Measurements from ENCODE around the gene TRAPPC12. TPM values are rescaled to one million over a fixed set of nuclear protein-coding genes. Genes with fewer than 3 reads are reported as not detected.

The TRAPPC12 gene
- total and polyA plus RNA-seq, 4 donors: 47.6 to 163 (median 104) TPM

- no peak for ATAC-seq (ENCODE audit: low FRiP score)
- 85 to 90% methylated on average over 10 of the region's 10 CpGs for WGBS, 2 donors
- no peak for DNase-seq
- H3K27me3 ChIP-seq (ENCODE audit: control insufficient read depth in 1 of 2, insufficient read depth in 2 of 2, low read length in 1 of 2): no peaks in the 10 kb centered on the region
- H3K27ac ChIP-seq (ENCODE audit: low read depth in 1 of 2, low read length in 2 of 2): peak overlapping the region in 1 of 2 donors; percentile 95
- no peak overlapping the region for H3K4me3 ChIP-seq (ENCODE audit: low read length in 2 of 2)
- no peaks in the 10 kb centered on the region for H3K9me3 ChIP-seq (ENCODE audit: control insufficient read depth, low read length)
- H3K4me1 ChIP-seq (ENCODE audit: control insufficient read depth in 1 of 2, insufficient read depth in 2 of 2, low read length in 2 of 2): peaks cover 5 to 10% of the 10 kb centered on the region in 2 donors
- intact Hi-C loops (cut with DNase I): no loop called here
- H3K36me3 ChIP-seq (ENCODE audit: control insufficient read depth in 1 of 2, insufficient read depth in 2 of 2, low read length in 1 of 2): peaks cover 0 to 2% of the 10 kb centered on the region in 2 donors
These were observed 92.8 kb downstream of the TRAPPC12 start for GRCh38 chr2:3472296-3472695.

GRCh38 chr2:3472966-3473365 is 93.5 kb downstream of the TRAPPC12 start:
- no peaks in the 10 kb centered on the region for H3K9me3 ChIP-seq (ENCODE audit: control insufficient read depth, low read length)
- H3K27ac ChIP-seq (ENCODE audit: low read depth in 1 of 2, low read length in 2 of 2): peak overlapping the region in 1 of 2 donors; percentile 54
- DNase-seq: no peak
- 73 to 79% methylated on average over 10 of the region's 10 CpGs for WGBS, 2 donors
- H3K36me3 ChIP-seq (ENCODE audit: control insufficient read depth in 1 of 2, insufficient read depth in 2 of 2, low read length in 1 of 2): peaks cover 0 to 2% of the 10 kb centered on the region in 2 donors
- ATAC-seq (ENCODE audit: low FRiP score): no peak
- H3K4me3 ChIP-seq (ENCODE audit: low read length in 2 of 2): no peak overlapping the region
- intact Hi-C loops (cut with DNase I): no loop called here
- H3K4me1 ChIP-seq (ENCODE audit: control insufficient read depth in 1 of 2, insufficient read depth in 2 of 2, low read length in 2 of 2): peaks cover 5 to 10% of the 10 kb centered on the region in 2 donors
- no peaks in the 10 kb centered on the region for H3K27me3 ChIP-seq (ENCODE audit: control insufficient read depth in 1 of 2, insufficient read depth in 2 of 2, low read length in 1 of 2)

DNA sequence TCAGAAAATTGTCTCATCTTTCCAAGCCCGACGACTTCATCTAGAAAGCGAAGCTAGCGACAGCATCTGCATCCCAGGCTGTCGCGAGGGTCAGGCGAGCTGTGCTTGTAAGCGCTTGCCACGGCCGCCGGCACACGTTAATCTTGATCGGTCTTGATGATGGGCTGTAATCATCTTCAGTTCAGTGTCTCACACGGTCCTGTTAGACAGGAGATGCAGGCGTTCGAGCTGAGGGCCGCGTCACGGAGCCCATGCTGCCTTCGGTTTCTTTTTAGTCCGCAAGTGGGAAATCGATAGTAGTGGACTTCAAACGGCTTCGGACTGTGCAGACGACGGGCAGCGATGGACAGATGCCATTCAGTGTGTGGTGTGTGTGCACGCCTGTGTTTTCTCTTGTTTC is 96.3 kb downstream of the TRAPPC12 start:
- Histone ChIP-seq H3K9me3 (ENCODE audit: control insufficient read depth, low read length) (no peaks in the 10 kb centered on the region), H3K27me3 (ENCODE audit: control insufficient read depth in 1 of 2, insufficient read depth in 2 of 2, low read length in 1 of 2) (no peaks in the 10 kb centered on the region), H3K4me1 (ENCODE audit: control insufficient read depth in 1 of 2, insufficient read depth in 2 of 2, low read length in 2 of 2) (peaks cover 2 to 7% of the 10 kb centered on the region in 2 donors), H3K4me3 (ENCODE audit: low read length in 2 of 2) (no peak overlapping the region), H3K27ac (ENCODE audit: low read depth in 1 of 2, low read length in 2 of 2) (no peak overlapping the region), H3K36me3 (ENCODE audit: control insufficient read depth in 1 of 2, insufficient read depth in 2 of 2, low read length in 1 of 2) (peaks cover 0 to 5% of the 10 kb centered on the region in 2 donors)
- intact Hi-C loops (cut with DNase I): no loop called here
- WGBS, 2 donors: 88 to 90% methylated on average over 28 of the region's 28 CpGs
- DNase-seq (peak in 1 of 2 donors; percentile 69), ATAC-seq (ENCODE audit: low FRiP score) (no peak)

- H3K27ac ChIP-seq (ENCODE audit: low read depth in 1 of 2, low read length in 2 of 2): peak overlapping the region in 1 of 2 donors; percentile 10
- intact Hi-C loops (cut with DNase I): no loop called here
- ATAC-seq (ENCODE audit: low FRiP score) (no peak), DNase-seq (peak in 1 of 2 donors; percentile 64)
- peaks cover 0 to 5% of the 10 kb centered on the region in 2 donors for H3K36me3 ChIP-seq (ENCODE audit: control insufficient read depth in 1 of 2, insufficient read depth in 2 of 2, low read length in 1 of 2)
- no peaks in the 10 kb centered on the region for H3K9me3 ChIP-seq (ENCODE audit: control insufficient read depth, low read length)
- no peak overlapping the region for H3K4me3 ChIP-seq (ENCODE audit: low read length in 2 of 2)
- WGBS, 2 donors: 73 to 77% methylated on average over 14 of the region's 14 CpGs
- peaks cover 0 to 3% of the 10 kb centered on the region in 2 donors for H3K4me1 ChIP-seq (ENCODE audit: control insufficient read depth in 1 of 2, insufficient read depth in 2 of 2, low read length in 2 of 2)
- no peaks in the 10 kb centered on the region for H3K27me3 ChIP-seq (ENCODE audit: control insufficient read depth in 1 of 2, insufficient read depth in 2 of 2, low read length in 1 of 2)
These were observed 97.0 kb downstream of the TRAPPC12 start for GRCh38 chr2:3476321-3476984.

DNA sequence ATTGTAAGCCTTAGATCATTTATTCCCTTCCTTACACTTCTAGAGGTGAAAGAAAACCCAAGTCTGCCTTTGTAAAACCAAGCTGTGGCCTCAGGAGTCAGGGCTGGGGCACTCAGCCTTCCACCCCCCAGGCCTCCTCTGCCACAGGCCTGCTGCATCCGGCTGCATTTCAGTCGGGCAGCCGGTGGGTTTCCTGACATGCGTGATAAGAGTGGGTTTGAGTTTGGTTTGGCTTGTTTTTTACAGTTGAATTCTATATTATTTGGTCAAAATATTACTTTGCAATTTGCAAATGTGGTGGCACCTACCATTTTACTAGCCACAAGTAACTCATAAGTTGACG is 97.5 kb downstream of the TRAPPC12 start:
- peaks cover 0 to 5% of the 10 kb centered on the region in 2 donors for H3K36me3 ChIP-seq (ENCODE audit: control insufficient read depth in 1 of 2, insufficient read depth in 2 of 2, low read length in 1 of 2)
- H3K27ac ChIP-seq (ENCODE audit: low read depth in 1 of 2, low read length in 2 of 2): no peak overlapping the region
- no peak overlapping the region for H3K4me3 ChIP-seq (ENCODE audit: low read length in 2 of 2)
- no peaks in the 10 kb centered on the region for H3K4me1 ChIP-seq (ENCODE audit: control insufficient read depth in 1 of 2, insufficient read depth in 2 of 2, low read length in 2 of 2)
- intact Hi-C loops (cut with DNase I): no loop called here
- 71 to 73% methylated on average over 5 of the region's 5 CpGs for WGBS, 2 donors
- H3K9me3 ChIP-seq (ENCODE audit: control insufficient read depth, low read length): no peaks in the 10 kb centered on the region
- peak in 1 of 2 donors; percentile 30 for DNase-seq
- no peak for ATAC-seq (ENCODE audit: low FRiP score)
- no peaks in the 10 kb centered on the region for H3K27me3 ChIP-seq (ENCODE audit: control insufficient read depth in 1 of 2, insufficient read depth in 2 of 2, low read length in 1 of 2)

DNA sequence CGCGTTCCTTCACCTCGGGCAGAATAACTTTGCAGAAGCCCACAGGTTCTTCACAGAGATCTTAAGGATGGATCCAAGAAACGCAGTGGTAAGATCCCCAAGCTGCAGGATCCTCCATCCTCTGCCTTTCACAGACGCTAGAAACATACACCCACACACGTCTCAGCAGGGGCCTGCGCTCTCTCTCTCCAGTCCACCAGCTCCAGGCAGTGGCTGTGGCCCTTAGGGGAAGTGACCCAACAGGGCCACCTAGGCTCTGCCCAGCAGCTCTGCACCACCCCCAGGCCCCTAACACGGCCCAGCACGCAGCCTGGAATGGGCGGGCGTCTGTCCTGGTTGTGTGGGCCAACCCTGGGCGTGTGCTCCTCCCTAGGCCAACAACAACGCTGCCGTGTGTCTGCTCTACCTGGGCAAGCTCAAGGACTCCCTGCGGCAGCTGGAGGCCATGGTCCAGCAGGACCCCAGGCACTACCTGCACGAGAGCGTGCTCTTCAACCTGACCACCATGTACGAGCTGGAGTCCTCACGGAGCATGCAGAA is 99.4 kb downstream of the TRAPPC12 start:
- H3K4me3 ChIP-seq (ENCODE audit: low read length in 2 of 2): no peak overlapping the region
- H3K27me3 ChIP-seq (ENCODE audit: control insufficient read depth in 1 of 2, insufficient read depth in 2 of 2, low read length in 1 of 2): no peaks in the 10 kb centered on the region
- H3K4me1 ChIP-seq (ENCODE audit: control insufficient read depth in 1 of 2, insufficient read depth in 2 of 2, low read length in 2 of 2): no peaks in the 10 kb centered on the region
- peaks cover 0 to 5% of the 10 kb centered on the region in 2 donors for H3K36me3 ChIP-seq (ENCODE audit: control insufficient read depth in 1 of 2, insufficient read depth in 2 of 2, low read length in 1 of 2)
- ATAC-seq (ENCODE audit: low FRiP score) (no peak), DNase-seq (peak in 1 of 2 donors; percentile 38)
- H3K27ac ChIP-seq (ENCODE audit: low read depth in 1 of 2, low read length in 2 of 2): no peak overlapping the region
- intact Hi-C loops (cut with DNase I): no loop called here
- no peaks in the 10 kb centered on the region for H3K9me3 ChIP-seq (ENCODE audit: control insufficient read depth, low read length)
- 89% methylated on average over 19 of the region's 19 CpGs for WGBS, 2 donors

DNA sequence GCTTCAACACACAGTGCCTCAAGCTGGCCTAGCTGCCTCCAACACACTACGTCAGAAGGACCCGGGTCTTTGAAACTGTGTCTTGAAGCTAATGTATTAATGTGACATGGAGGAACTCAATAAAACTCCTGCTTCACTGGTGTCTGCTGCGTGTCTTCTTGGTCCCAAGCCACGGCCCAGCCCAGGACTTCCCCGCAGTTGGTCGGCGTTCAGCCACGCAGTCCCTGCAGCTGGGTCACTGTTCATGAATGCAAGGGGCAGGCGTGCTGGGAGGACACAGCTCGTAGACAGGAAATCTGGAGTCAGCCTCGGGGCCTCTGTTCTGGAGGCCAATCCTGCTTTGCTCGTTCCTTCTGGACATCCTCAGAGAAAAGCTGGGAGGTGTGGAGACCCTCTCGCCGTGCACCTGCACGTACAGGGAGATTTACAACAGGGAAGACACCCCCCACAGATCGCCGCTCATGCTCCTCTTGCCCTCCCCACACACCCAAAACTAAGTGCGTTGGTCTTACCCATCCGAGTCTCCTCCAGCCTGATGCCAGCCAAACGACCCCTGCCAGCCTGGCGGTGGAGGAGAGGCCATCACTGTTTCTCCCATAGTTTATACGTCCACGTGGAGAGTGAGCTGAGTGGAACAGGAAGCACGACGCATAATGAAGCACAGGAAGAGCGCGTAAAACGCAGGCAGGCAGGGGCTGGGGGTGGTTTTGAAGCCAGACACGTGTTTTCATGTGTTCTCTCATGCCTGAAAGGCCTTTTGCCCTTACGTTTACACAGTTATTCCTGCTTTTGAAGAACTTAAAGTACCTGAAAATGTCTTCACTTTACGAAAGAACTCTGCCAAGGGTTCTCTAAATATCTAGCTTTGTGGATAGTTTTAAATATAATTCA is 100.2 kb downstream of the TRAPPC12 start:
- DNase-seq: peak; percentile 21 to 40
- Histone ChIP-seq H3K36me3 (ENCODE audit: control insufficient read depth in 1 of 2, insufficient read depth in 2 of 2, low read length in 1 of 2) (peaks cover 0 to 5% of the 10 kb centered on the region in 2 donors), H3K4me3 (ENCODE audit: low read length in 2 of 2) (no peak overlapping the region), H3K27me3 (ENCODE audit: control insufficient read depth in 1 of 2, insufficient read depth in 2 of 2, low read length in 1 of 2) (no peaks in the 10 kb centered on the region), H3K27ac (ENCODE audit: low read depth in 1 of 2, low read length in 2 of 2) (no peak overlapping the region), H3K9me3 (ENCODE audit: control insufficient read depth, low read length) (no peaks in the 10 kb centered on the region), H3K4me1 (ENCODE audit: control insufficient read depth in 1 of 2, insufficient read depth in 2 of 2, low read length in 2 of 2) (no peaks in the 10 kb centered on the region)
- ATAC-seq (ENCODE audit: low FRiP score): no peak
- 87 to 89% methylated on average over 31 of the region's 31 CpGs for WGBS, 2 donors
- intact Hi-C loops (cut with DNase I): no loop called here

- no peak for ATAC-seq (ENCODE audit: low FRiP score)
- Histone ChIP-seq H3K36me3 (ENCODE audit: control insufficient read depth in 1 of 2, insufficient read depth in 2 of 2, low read length in 1 of 2) (peaks cover 0 to 5% of the 10 kb centered on the region in 2 donors), H3K27me3 (ENCODE audit: control insufficient read depth in 1 of 2, insufficient read depth in 2 of 2, low read length in 1 of 2) (no peaks in the 10 kb centered on the region), H3K9me3 (ENCODE audit: control insufficient read depth, low read length) (no peaks in the 10 kb centered on the region), H3K4me1 (ENCODE audit: control insufficient read depth in 1 of 2, insufficient read depth in 2 of 2, low read length in 2 of 2) (no peaks in the 10 kb centered on the region), H3K27ac (ENCODE audit: low read depth in 1 of 2, low read length in 2 of 2) (no peak overlapping the region), H3K4me3 (ENCODE audit: low read length in 2 of 2) (no peak overlapping the region)
- 74 to 75% methylated on average over 7 of the region's 7 CpGs for WGBS, 2 donors
- DNase-seq: no peak
- intact Hi-C loops (cut with DNase I): no loop called here
These were observed 101.0 kb downstream of the TRAPPC12 start for GRCh38 chr2:3480352-3481010.

Data from aorta (tissue), 5 donors.